ENCODE results near the gene CXCL8. TPM values are rescaled to one million over a fixed set of nuclear protein-coding genes. Genes with fewer than 3 reads are reported as not detected.

CXCL8 gene
- total and polyA plus RNA-seq, 9 of the 15 experiments (the other 6 are each of a cell fraction or from before 2014, with no cell fraction given), result 1.6 to 7.7 (median 3.3) TPM

DNA sequence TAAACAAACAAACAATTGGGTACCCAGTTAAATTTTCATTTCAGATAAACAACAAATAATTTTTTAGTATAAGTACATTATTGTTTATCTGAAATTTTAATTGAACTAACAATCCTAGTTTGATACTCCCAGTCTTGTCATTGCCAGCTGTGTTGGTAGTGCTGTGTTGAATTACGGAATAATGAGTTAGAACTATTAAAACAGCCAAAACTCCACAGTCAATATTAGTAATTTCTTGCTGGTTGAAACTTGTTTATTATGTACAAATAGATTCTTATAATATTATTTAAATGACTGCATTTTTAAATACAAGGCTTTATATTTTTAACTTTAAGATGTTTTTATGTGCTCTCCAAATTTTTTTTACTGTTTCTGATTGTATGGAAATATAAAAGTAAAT, 2.9 kb downstream of the CXCL8 start:
- H3K27me3 ChIP-seq (ENCODE audit: control insufficient read depth in 2 of 2, insufficient read depth in 2 of 2, low read length in 2 of 2), result no peaks in the 10 kb centered on the region
- H3K4me1 ChIP-seq (replicated peaks in 1 of 2; ENCODE audit: control insufficient read depth in 2 of 2, insufficient read depth in 2 of 2, low read length in 2 of 2), result peaks cover 0 to 14% of the 10 kb centered on the region in 2 experiments; a peak in 3 of 5 replicates
- no peak overlapping the region for H2AFZ ChIP-seq (ENCODE audit: low read depth, low read length)
- BruUV-seq (replicated peaks), result no TSS peak
- no peak for FAIRE-seq
- H3K9me3 ChIP-seq (replicated peaks; ENCODE audit: control insufficient read depth, insufficient read depth, low read depth, low read length), result no peaks in the 10 kb centered on the region
- H3K4me2 ChIP-seq (ENCODE audit: insufficient read depth, low read length), result no peak overlapping the region
- TF ChIP-seq POLR2H (tag; IDR thresholded peaks at IDR 0.05; ENCODE audit: low read depth) (0 out of 2 replicates have a peak, but pooled peaks have one; percentile 24), CXXC5 (CRISPR knock-in tag; IDR thresholded peaks at IDR 0.05) (no peak)
- H3K79me2 ChIP-seq (ENCODE audit: control insufficient read depth, insufficient read depth, low read length), result no peaks in the 10 kb centered on the region
- in situ Hi-C loops (cut with MboI), result no loop called here
- H4K20me1 ChIP-seq (replicated peaks; ENCODE audit: control insufficient read depth, insufficient read depth, low read length), result no peaks in the 10 kb centered on the region
- no peak overlapping the region for H3K4me3 ChIP-seq
- H3K27ac ChIP-seq (ENCODE audit: extremely low read depth, low read depth, low read length), result no peak overlapping the region
- H3K9me1 ChIP-seq (ENCODE audit: control insufficient read depth, insufficient read depth, low read length), result no peaks in the 10 kb centered on the region
- no peak for ATAC-seq
- no peak overlapping the region for H3K9ac ChIP-seq (ENCODE audit: insufficient read depth in 1 of 2, low read depth in 2 of 2, low read length in 2 of 2)
- intact Hi-C loops (cut with micrococcal nuclease), result no loop called here
- POLR2A ChIA-PET, result interaction anchor here (1.2 kb wide), 1 partner anchor 294 kb away, joined by 3 read pairs; no protein-coding TSS in a partner anchor
- CTCF ChIA-PET (ENCODE audit: low intra/inter-chr PET ratio), result no interaction called here
- 94% methylated on average over 1 of the region's 1 CpG for WGBS (ENCODE audit: insufficient coverage, low coverage, missing lambda C conversion rate)
- H3K36me3 ChIP-seq (ENCODE audit: control insufficient read depth, insufficient read depth, low read length), result no peaks in the 10 kb centered on the region
- DNase-seq (ENCODE audit: extremely low read depth in 1 of 4, low spot score in 3 of 4), result no peak

GRCh38 chr4:73743795-73744194, 3.4 kb downstream of the CXCL8 start:
- Histone ChIP-seq H3K79me2 (ENCODE audit: control insufficient read depth, insufficient read depth, low read length) (no peaks in the 10 kb centered on the region), H2AFZ (ENCODE audit: low read depth, low read length) (no peak overlapping the region), H3K9ac (ENCODE audit: insufficient read depth in 1 of 2, low read depth in 2 of 2, low read length in 2 of 2) (no peak overlapping the region), H3K27me3 (ENCODE audit: control insufficient read depth in 2 of 2, insufficient read depth in 2 of 2, low read length in 2 of 2) (no peaks in the 10 kb centered on the region), H3K9me1 (ENCODE audit: control insufficient read depth, insufficient read depth, low read length) (no peaks in the 10 kb centered on the region), H3K4me3 (no peak overlapping the region), H3K9me3 (replicated peaks; ENCODE audit: control insufficient read depth, insufficient read depth, low read depth, low read length) (no peaks in the 10 kb centered on the region), H3K4me1 (replicated peaks in 1 of 2; ENCODE audit: control insufficient read depth in 2 of 2, insufficient read depth in 2 of 2, low read length in 2 of 2) (peaks cover 0 to 14% of the 10 kb centered on the region in 2 experiments; a peak in 3 of 5 replicates), H4K20me1 (replicated peaks; ENCODE audit: control insufficient read depth, insufficient read depth, low read length) (no peaks in the 10 kb centered on the region), H3K36me3 (ENCODE audit: control insufficient read depth, insufficient read depth, low read length) (no peaks in the 10 kb centered on the region), H3K27ac (ENCODE audit: extremely low read depth, low read depth, low read length) (no peak overlapping the region), H3K4me2 (ENCODE audit: insufficient read depth, low read length) (no peak overlapping the region)
- no TSS peak for BruUV-seq (replicated peaks)
- in situ Hi-C loops (cut with MboI) (no loop called here), intact Hi-C loops (cut with micrococcal nuclease) (no loop called here)
- ATAC-seq (no peak), DNase-seq (ENCODE audit: extremely low read depth in 1 of 4, low spot score in 3 of 4) (no peak), FAIRE-seq (no peak)
- POLR2A ChIA-PET, result interaction anchor here (1.2 kb wide), 1 partner anchor 294 kb away, joined by 3 read pairs; no protein-coding TSS in a partner anchor
- WGBS (ENCODE audit: insufficient coverage, low coverage, missing lambda C conversion rate), result 65% methylated on average over 3 of the region's 3 CpGs
- CTCF ChIA-PET (ENCODE audit: low intra/inter-chr PET ratio), result no interaction called here
- TF ChIP-seq SIN3A (IDR thresholded peaks at IDR 0.05; ENCODE audit: borderline replicate concordance in 2 of 2, control insufficient read depth in 1 of 2, low read depth in 2 of 2, low read length in 2 of 2), result 0 out of 4 replicates have a peak, but pooled peaks of 1 of the 2 experiments have one; percentile 35
- TF ChIP-seq ZNF695 (CRISPR knock-in tag; IDR thresholded peaks at IDR 0.05), result no peak
- TF ChIP-seq, protein P1, sequence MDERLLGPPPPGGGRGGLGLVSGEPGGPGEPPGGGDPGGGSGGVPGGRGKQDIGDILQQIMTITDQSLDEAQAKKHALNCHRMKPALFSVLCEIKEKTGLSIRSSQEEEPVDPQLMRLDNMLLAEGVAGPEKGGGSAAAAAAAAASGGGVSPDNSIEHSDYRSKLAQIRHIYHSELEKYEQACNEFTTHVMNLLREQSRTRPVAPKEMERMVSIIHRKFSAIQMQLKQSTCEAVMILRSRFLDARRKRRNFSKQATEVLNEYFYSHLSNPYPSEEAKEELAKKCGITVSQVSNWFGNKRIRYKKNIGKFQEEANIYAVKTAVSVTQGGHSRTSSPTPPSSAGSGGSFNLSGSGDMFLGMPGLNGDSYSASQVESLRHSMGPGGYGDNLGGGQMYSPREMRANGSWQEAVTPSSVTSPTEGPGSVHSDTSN (CRISPR knock-in tag; IDR thresholded peaks at IDR 0.05; ENCODE audit: low read depth), result no peak
- TF ChIP-seq, protein P1 (tag; conservative IDR thresholded peaks at IDR 0.05; ENCODE audit: low read depth), result no peak
- TF ChIP-seq ZNF282 (CRISPR knock-in tag; IDR thresholded peaks at IDR 0.05), result no peak
- no peak for TF ChIP-seq CBFA2T2 (conservative IDR thresholded peaks at IDR 0.05)
- no peak for TF ChIP-seq ZFP30 (CRISPR knock-in tag; IDR thresholded peaks at IDR 0.05; ENCODE audit: borderline replicate concordance)
- no peak for TF ChIP-seq PPARD (CRISPR knock-in tag; IDR thresholded peaks at IDR 0.05)
- TF ChIP-seq SMAD1 (IDR thresholded peaks at IDR 0.05; ENCODE audit: low read depth, low read length, partially characterized antibody), result peak; percentile 27
- TF ChIP-seq HMGN3 (IDR thresholded peaks at IDR 0.05; ENCODE audit: borderline replicate concordance, extremely low read depth, insufficient read length, low read depth, low read length), result no peak
